GM12873 (cell line): ENCODE data around the gene RNF31.

ENCODE experiments used
- CTCF ChIP-seq: IDR thresholded peaks from 2 replicates; pipeline ENCODE4 v1.5.1; 2012; ENCODE audit warnings: low read depth, mild to moderate bottlenecking, moderate library complexity, low read length, control low read depth; ENCODE audit not compliant: insufficient read depth; ENCODE audit errors: missing control alignments

Gene RNF31

GRCh38 chr14:24184104-24184970, 37.0 kb downstream of the RNF31 start:
- TF ChIP-seq CTCF, result no peak

GRCh38 chr14:24185026-24185425, 37.7 kb downstream of the RNF31 start:
- TF ChIP-seq CTCF, result no peak

GRCh38 chr14:24185741-24186140, 38.4 kb downstream of the RNF31 start:
- no peak for TF ChIP-seq CTCF

- TF ChIP-seq CTCF, result no peak
Observed at GRCh38 chr14:24186831-24187538, 39.7 kb downstream of the RNF31 start.

- TF ChIP-seq CTCF, result no peak
Observed at GRCh38 chr14:24187539-24187915, 40.2 kb downstream of the RNF31 start.

- TF ChIP-seq CTCF, result no peak
Observed at GRCh38 chr14:24188251-24189058, 41.2 kb downstream of the RNF31 start, which contains the start of gene IPO4. Gene IPO4 (minus strand): TSS chr14:24188816. CDS start chr14:24188787, 29 bp downstream.

- TF ChIP-seq CTCF, result no peak
Observed at GRCh38 chr14:24189059-24189375, 41.7 kb downstream of the RNF31 start.
